Gastrocnemius medialis (tissue), 4 donors: ENCODE data around the gene DDIT3.

Experiments
- CTCF ChIP-seq, 5 experiments: fragments of 450-650 bp in 3 of 5; fragments of 200-600 bp in 2 of 5; sonication (generic) in 2 of 5; IDR thresholded peaks in 4 of 5; conservative IDR thresholded peaks in 1 of 5; 1 replicate in 4 of 5; 2 replicates in 1 of 5; pipeline ENCODE4 v1.5.1; 2016 to 2019; ENCODE audit warnings: antibody characterized with exemption in 5 of 5, mild to moderate bottlenecking in 3 of 5, moderate library complexity in 3 of 5
- POLR2A ChIP-seq, 2 donors: fragments of 450-650 bp; IDR thresholded peaks; one replicate each; pipeline ENCODE4 v1.6.1; 2017; ENCODE audit warnings: antibody characterized with exemption in 2 of 2, mild to moderate bottlenecking in 2 of 2, moderate library complexity in 2 of 2

GRCh38 chr12:57533108-57533507 lies 12.8 kb upstream of the DDIT3 start:
- TF ChIP-seq CTCF (IDR thresholded peaks at IDR 0.05 in 4 of 5, conservative IDR thresholded peaks at IDR 0.05 in 1 of 5) = no peak
- no peak for TF ChIP-seq POLR2A (IDR thresholded peaks at IDR 0.05)
